GM21786 (cell line): ENCODE results near the gene KIR3DL3.
"Not testable (repeated sequence)": the region's sequence is repeated elsewhere in the genome, so short reads cannot be mapped to it uniquely, and the experiment has no call there.

Experiments used
- ATAC-seq: cut with Tn5 transposase; IDR thresholded peaks from one replicate; pipeline ENCODE4 v1.9.1; 2021; ENCODE audit not compliant: unreplicated experiment

Gene KIR3DL3

DNA sequence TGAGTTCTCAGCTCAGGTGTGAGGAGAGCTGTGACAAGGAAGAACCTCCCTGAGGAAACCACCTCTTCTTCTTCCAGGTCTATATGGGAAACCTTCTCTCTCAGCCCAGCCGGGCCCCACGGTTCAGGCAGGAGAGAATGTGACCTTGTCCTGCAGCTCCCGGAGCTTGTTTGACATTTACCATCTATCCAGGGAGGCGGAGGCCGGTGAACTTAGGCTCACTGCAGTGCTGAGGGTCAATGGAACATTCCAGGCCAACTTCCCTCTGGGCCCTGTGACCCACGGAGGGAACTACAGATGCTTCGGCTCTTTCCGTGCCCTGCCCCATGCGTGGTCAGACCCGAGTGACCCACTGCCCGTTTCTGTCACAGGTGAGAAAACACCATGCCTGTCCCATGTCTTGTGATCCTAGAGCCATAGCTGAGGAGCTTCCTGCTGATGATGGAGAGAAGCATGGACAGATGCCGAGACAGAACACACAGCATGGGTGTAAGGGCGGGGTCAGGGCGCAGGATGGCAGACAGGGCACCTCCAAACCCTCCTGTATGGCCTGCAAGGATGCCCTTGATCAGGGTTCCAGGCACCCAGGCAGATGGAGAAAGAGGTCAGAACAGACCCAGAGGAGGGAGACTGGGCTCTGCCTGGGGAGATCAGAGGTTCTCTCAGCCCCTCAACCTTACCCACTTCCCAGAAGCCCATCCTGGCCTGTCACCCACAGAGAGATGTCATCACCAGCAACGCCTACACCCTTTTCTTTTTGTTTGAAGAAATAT, 5.4 kb downstream of the KIR3DL3 start:
- ATAC-seq = no peak

DNA sequence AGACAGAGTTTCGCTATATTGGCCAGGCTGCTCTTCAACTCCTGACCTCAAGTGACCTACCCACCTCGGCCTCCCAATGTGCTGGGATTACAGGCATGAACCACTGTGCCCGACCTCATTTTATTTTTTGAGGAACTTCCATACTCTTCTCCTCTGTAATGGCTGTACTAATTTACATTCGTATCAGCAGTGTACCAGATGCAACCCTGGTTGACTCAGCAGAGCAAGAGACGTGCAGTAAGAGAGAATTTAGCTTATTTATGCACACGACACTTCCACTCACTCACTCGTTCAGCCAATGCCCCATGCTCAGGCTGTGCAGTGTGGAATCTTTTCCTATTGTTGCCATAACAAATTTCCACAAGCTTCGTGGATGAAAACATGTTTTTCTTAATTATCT, 6.9 kb downstream of the KIR3DL3 start:
- no peak for ATAC-seq

DNA sequence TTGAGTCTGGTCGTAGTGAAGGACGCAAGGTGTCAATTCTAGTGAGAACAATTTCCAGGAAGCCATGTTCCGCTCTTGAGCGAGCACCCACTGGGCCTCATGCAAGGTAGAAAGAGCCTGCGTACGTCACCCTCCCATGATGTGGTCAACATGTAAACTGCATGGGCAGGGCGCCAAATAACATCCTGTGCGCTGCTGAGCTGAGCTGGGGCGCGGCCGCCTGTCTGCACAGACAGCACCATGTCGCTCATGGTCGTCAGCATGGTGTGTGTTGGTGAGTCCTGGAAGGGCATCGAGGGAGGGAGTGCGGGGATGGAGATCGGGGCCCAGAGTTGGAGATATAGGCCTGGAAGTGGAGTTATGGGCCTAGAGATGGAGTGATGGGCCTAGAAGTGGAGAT, 14.1 kb downstream of the KIR3DL3 start, which contains the start of gene KIR2DL3:
TSS of gene KIR2DL3 (plus strand) at position 208 of the 400 bp plus-strand sequence. CDS start at position 241, 33 bp downstream.
- ATAC-seq = not testable (repeated sequence)

DNA sequence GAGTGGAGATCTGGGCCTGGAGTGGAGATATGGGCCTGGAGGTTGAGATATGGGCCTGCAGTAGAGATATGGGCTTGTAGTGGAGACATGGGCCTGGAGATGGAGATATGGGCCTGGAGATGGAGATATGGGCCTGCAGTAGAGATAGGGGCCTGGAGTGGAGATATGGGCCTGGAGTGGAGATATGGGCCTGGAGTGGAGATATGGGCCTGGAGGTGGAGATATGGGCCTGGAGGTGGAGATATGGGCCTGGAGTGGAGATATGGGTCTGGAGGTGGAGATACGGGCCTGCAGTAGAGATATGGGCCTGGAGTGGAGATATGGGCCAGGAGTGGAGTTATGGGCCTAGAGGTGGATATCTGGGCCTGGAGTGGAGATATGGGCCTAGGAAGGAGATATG, 14.5 kb downstream of the KIR3DL3 start:
- no peak for ATAC-seq

DNA sequence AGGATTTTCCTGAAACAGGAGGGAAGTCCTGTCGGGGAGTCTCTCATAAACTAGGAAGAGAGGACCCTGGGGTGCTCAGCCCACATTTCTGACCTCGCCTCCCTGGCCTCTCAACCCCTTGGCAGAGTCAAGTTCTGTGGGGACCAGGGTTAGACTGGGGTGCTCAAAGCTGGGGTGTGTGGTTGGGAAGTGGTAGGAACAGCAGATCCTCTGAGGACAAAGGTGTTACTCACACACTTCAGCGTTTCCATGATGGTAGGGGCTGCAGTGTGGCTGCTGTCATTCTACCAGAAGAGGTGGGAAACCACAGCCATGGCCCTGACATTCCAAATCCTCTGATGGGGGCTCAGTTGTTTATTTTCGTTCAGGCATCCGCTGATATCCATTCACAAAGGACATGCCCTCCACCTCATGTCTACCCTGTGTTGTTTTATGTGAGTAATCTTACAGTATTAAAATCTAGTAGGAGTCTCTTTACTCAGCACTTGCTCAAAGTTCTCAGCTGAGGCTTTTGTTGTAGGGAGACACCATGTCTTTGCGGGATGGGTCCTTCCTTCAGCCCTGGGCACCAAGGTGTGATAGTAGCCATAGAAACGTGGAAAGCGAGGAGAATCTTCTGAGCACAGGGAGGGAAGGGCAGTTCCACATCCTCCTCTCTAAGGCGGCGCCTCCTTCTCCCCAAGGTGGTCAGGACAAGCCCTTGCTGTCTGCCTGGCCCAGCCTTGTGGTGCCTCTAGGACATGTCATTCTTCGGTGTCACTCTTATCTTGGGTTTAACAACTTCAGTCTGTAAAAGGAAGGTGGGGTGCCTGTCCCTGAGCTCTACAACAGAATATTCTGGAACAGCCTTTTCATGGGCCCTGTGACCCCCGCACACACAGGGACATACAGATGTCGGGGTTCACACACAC, 15.6 kb downstream of the KIR3DL3 start:
- ATAC-seq = no peak

DNA sequence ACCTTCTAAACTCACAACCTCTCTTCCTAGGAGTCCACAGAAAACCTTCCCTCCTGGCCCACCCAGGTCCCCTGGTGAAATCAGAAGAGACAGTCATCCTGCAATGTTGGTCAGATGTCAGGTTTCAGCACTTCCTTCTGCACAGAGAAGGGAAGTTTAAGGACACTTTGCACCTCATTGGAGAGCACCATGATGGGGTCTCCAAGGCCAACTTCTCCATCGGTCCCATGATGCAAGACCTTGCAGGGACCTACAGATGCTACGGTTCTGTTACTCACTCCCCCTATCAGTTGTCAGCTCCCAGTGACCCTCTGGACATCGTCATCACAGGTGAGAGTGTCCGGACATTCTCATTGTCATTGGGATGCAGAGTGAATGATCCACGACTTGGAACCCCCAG, 17.7 kb downstream of the KIR3DL3 start:
- ATAC-seq = not testable (repeated sequence)

DNA sequence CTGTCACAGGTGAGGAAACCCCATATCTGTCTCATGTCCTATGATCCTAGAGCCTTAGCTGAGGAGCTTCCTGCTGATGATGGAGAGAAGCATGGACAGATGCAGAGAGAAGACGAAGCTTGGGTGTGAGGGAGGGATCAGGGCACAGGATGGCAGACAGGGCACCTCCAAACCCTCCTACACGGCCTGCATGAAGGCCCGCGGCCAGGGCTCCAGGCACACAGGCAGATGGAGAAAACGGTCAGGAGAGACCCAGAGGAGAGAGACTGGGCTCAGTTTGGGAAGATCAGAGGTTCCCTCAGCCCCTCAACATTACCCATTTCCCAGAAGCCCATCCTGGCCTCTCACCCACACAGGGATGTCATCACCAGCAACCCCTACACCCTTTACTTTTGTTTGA, 19.8 kb downstream of the KIR3DL3 start:
- ATAC-seq = not testable (repeated sequence)

DNA sequence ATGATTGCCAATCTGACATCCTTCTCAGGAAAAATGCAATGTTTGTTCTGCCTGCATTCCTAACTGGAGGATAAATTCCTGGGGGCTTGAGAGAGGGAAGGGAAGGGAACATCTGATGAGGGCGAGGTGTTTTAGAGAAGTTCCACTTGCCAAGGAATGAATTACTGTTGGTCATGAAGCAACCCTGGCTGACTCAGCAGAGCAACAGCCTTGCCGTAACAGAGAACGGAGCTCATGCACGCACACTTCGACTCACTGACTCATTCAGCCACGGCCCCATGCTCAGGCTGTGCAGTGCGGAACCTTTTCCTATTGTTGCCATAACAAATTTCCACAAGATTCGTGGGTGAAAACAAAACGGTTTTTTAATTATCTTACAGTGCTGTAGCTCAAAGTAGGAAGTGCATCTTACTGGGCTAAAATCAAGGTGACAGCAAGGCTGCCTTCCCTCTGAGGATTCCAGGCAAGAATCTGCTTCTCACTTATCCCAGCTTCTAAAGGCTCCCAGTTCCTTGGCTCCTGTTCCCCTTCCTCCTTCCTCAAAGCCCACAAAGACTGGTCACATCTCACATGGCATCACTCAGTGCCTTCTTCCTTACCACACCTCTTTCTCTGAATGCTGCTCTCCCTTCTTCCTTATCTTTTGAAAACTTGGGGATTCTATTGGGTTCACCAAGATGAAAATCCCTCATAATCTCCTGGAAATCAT, 23.5 kb downstream of the KIR3DL3 start:
- not testable (repeated sequence) for ATAC-seq

DNA sequence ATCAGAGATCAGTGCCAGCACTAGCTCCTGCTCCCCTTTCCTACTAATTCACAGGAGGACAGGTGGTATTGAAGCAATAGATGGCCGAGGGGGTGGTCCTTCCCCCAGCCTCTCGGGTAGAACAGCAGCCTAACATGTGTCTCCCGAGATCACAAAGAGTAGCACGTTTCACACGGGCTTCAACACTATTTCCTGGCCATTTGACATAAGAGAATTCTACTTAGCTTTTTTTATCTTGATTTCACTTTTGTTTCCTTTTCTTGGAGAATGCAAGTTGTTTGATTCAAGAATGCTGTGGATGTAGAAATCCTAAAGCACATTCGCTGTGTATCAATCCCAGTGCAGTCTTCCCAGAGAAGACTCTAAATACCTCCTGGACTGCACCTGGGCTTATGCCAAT, 26.0 kb downstream of the KIR3DL3 start:
- ATAC-seq = not testable (repeated sequence)

DNA sequence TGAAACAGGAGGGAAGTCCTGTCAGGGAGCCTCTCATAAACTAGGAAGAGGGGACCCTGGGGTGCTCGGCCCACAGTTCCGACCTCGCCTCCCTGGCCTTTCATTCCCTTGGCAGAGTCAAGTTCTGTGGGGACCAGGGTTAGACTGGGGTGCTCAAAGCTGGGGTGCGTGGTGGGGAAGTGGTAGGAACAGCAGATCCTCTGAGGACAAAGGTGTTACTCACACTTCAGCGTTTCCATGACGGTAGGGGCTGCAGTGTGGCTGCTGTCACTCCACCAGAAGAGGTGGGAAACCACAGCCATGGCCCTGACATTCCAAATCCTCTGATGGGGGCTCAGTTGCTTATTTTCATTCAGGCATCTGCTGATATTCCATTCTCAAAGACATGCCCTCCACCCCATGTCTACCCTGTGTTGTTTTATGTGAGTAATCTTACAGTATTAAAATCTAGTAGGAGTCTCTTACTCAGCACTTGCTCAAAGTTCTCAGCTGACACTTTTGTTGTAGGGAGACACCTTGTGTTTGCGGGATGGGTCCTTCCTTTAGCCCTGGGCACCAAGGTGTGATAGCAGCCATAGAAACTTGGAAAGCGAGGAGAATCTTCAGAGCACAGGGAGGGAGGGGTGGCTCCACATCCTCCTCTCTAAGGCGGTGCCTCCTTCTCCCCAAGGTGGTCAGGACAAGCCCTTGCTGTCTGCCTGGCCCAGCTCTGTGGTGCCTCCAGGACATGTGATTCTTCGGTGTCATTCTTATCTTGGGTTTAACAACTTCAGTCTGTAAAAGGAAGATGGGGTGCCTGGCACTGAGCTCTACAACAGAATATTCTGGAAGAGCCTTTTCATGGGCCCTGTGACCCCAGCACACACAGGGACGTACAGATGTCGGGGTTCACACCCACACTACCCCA, 32.2 kb downstream of the KIR3DL3 start:
- ATAC-seq = not testable (repeated sequence)

DNA sequence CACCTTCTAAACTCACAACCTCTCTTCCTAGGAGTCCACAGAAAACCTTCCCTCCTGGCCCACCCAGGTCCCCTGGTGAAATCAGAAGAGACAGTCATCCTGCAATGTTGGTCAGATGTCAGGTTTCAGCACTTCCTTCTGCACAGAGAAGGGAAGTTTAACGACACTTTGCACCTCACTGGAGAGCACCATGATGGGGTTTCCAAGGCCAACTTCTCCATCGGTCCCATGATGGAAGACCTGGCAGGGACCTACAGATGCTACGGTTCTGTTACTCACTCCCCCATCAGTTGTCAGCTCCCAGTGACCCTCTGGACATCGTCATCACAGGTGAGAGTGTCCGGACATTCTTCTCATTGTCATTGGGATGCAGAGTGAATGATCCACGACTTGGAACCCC, 34.3 kb downstream of the KIR3DL3 start:
- ATAC-seq = not testable (repeated sequence)

DNA sequence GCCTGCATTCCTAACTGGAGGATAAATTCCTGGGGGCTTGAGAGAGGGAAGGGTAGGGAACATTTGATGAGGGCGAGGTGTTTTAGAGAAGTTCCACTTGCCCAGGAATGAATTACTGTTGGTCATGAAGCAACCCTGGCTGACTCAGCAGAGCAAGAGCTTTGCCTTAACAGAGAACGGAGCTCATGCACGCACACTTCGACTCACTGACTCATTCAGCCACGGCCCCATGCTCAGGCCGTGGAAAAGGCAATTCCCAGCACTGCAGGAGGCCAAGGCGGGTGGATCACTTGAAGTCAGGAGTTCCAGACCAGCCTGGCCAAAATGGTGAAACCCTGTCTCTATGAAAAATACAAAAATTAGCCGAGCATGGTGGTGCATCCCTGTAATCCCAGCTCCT, 40.0 kb downstream of the KIR3DL3 start:
- not testable (repeated sequence) for ATAC-seq

DNA sequence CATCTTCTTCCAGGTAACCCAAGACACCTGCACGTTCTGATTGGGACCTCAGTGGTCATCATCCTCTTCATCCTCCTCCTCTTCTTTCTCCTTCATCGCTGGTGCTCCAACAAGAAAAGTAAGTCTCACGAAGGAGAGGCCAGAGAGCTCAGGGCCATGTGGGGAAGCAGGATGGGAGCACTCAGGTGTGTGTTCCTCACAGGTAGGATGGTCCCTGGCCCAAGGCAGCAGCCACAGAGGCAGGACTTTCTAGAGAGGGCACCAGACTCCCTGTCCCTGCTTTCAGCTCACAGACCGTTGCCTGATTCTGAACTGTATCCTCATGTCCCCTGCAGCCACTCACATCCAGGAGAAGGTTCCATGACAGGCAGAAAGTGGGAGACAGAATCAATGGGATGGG, 42.2 kb downstream of the KIR3DL3 start:
- not testable (repeated sequence) for ATAC-seq

DNA sequence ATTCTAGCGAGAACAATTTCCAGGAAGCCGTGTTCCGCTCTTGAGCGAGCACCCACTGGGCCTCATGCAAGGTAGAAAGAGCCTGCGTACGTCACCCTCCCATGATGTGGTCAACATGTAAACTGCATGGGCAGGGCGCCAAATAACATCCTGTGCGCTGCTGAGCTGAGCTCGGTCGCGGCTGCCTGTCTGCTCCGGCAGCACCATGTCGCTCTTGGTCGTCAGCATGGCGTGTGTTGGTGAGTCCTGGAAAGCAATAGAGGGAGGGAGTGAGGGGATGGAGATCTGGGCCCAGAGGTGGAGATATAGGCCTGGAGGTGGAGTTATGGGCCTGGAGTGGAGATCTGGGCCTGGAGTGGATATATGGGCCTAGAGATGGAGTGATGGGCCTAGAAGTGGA, 45.4 kb downstream of the KIR3DL3 start, which contains the start of gene KIR2DL1:
TSS of gene KIR2DL1 (plus strand) at position 148 of the 400 bp plus-strand sequence. CDS start at position 206, 58 bp downstream.
- not testable (repeated sequence) for ATAC-seq

DNA sequence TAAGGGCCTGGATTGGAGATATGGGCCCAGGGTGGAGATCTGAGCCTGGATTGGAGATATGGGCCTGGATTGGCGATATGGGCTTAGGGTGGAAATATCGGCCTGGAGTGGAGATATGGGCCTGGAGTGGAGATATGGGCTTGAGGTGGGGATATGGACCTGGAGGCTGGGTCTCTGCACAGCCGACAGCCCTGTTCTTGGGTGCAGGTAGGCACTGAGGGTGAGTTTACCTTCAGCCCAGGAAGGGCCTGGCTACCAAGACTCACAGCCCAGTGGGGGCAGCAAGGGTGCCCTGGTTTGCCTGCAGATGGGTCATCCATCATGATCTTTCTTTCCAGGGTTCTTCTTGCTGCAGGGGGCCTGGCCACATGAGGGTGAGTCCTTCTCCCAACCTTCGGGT, 46.3 kb downstream of the KIR3DL3 start:
- ATAC-seq = not testable (repeated sequence)

DNA sequence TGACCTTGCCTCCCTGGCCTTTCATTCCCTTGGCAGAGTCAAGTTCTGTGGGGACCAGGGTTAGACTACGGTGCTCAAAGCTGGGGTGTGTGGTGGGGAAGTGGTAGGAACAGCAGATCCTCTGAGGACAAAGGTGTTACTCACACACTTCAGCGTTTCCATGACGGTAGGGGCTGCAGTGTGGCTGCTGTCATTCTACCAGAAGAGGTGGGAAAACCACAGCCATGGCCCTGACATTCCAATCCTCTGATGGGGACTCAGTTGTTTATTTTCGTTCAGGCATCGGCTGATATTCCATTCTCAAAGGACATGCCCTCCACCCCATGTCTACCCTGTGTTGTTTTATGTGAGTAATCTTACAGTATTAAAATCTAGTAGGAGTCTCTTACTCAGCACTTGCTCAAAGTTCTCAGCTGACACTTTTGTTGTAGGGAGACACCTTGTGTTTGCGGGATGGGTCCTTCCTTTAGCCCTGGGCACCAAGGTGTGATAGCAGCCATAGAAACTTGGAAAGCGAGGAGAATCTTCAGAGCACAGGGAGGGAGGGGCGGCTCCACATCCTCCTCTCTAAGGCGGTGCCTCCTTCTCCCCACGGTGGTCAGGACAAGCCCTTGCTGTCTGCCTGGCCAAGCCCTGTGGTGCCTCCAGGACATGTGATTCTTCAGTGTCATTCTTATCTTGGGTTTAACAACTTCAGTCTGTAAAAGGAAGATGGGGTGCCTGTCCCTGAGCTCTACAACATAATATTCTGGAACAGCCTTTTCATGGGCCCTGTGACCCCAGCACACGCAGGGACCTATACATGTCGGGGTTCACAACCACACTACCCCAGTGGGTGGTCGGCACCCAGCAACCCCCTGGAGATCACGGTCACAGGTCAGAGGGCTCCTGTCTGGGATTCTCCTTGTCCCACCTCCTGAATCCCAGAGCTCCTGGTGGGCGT, 47.0 kb downstream of the KIR3DL3 start:
- ATAC-seq = not testable (repeated sequence)

DNA sequence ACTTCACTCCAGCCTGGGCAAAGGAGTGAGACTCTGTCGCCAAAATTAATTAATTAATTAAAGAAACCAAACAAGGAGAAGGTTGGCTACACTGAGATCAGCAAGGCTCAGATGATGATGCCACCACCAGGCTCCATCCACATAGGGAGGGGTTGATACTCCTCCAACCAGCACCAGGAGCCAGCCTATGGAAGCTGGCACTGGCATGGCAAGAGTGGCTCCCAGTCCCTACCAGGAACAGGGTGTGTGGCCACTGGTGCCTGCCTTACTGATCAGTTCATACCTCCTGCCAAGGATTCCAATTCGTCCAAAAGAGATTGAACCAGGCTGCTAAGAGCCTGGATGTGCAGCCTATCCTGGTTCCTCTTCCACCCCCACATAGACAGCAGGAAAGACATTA, 48.4 kb downstream of the KIR3DL3 start:
- not testable (repeated sequence) for ATAC-seq

DNA sequence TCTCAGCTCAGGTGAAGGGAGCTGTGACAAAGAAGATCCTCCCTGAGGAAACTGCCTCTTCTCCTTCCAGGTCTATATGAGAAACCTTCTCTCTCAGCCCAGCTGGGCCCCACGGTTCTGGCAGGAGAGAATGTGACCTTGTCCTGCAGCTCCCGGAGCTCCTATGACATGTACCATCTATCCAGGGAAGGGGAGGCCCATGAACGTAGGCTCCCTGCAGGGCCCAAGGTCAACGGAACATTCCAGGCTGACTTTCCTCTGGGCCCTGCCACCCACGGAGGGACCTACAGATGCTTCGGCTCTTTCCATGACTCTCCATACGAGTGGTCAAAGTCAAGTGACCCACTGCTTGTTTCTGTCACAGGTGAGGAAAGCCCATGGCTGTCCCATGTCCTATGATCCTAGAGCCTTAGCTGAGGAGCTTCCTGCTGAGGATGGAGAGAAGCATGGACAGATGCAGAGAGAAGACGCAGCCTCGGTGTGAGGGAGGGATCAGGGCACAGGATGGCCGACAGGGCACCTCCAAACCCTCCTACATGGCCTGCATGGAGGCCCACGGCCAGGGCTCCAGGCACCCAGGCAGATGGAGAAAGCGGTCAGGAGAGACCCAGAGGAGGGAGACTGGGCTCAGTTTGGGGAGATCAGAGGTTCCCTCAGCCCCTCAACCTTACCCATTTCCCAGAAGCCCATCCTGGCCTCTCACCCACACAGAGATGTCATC, 51.0 kb downstream of the KIR3DL3 start:
- not testable (repeated sequence) for ATAC-seq
